Measurements from ENCODE around the gene GANC. TPM values are rescaled to one million over a fixed set of nuclear protein-coding genes. Genes with fewer than 3 reads are reported as not detected.
A peak's percentile ranks its signal among the peaks of the same experiment; 100 is the strongest.
"Not testable (repeated sequence)": the region's sequence is repeated elsewhere in the genome, so short reads cannot be mapped to it uniquely, and the experiment has no call there.

The GANC gene
- total RNA-seq, 1 experiment from 2014 or later: 12.6 TPM

DNA sequence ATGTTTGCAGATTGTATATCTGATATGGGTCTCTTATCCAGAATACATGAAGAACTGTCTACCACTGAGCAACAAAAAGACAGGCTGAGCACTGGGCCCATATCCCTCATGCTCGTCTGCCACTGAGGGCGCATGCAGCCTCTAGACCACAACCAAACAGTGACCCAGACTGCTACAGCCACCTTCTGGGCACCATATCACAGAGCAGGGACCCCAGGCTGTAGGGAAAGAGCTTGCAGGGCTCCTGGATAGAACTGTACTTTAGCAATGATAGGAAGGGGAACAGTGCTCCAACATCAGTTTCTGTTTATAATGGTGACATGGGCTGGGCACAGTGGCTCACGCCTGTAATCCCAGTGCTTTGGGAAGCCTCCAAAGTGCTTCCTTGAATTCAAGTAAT is 40.5 kb downstream of the GANC start:
- TF ChIP-seq, protein P1, sequence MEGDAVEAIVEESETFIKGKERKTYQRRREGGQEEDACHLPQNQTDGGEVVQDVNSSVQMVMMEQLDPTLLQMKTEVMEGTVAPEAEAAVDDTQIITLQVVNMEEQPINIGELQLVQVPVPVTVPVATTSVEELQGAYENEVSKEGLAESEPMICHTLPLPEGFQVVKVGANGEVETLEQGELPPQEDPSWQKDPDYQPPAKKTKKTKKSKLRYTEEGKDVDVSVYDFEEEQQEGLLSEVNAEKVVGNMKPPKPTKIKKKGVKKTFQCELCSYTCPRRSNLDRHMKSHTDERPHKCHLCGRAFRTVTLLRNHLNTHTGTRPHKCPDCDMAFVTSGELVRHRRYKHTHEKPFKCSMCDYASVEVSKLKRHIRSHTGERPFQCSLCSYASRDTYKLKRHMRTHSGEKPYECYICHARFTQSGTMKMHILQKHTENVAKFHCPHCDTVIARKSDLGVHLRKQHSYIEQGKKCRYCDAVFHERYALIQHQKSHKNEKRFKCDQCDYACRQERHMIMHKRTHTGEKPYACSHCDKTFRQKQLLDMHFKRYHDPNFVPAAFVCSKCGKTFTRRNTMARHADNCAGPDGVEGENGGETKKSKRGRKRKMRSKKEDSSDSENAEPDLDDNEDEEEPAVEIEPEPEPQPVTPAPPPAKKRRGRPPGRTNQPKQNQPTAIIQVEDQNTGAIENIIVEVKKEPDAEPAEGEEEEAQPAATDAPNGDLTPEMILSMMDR (IDR thresholded peaks at IDR 0.05; ENCODE audit: insufficient read depth in 1 of 2, low read depth in 1 of 2, low read length in 1 of 2, severe bottlenecking in 1 of 2, unreplicated experiment in 1 of 2): peak in 1 of 2 experiments; percentile 40
- no peak overlapping the region for H3K4me3 Mint-ChIP-seq (ENCODE audit: unreplicated experiment)
- no peak overlapping the region for H3K4me3 ChIP-seq (ENCODE audit: low read depth, low read length)
- H3K36me3 Mint-ChIP-seq (ENCODE audit: insufficient read depth, unreplicated experiment): no peaks in the 10 kb centered on the region
- CTCF ChIA-PET: interaction anchor here (0.6 to 0.9 kb wide), 2 partner anchors 38 to 40 kb away, joined by 5 read pairs; partner anchors contain the start of genes GANC and TMEM87A
- BruUV-seq (replicated peaks): no TSS peak
- peaks cover 7% of the 10 kb centered on the region; the same call in 1 of the 2 replicates for H3K4me1 ChIP-seq
- POLR2A ChIA-PET: interaction anchor here (1.7 kb wide), 1 partner anchor 40 kb away, joined by 4 read pairs; the partner anchor contains the start of genes GANC and TMEM87A
- no peaks in the 10 kb centered on the region for H3K4me1 Mint-ChIP-seq (ENCODE audit: low read depth, unreplicated experiment)
- H3K9me3 ChIP-seq: no peaks in the 10 kb centered on the region
- H3K36me3 ChIP-seq (ENCODE audit: control insufficient read depth, insufficient read depth, low read length): no peaks in the 10 kb centered on the region
- DNase-seq: peak in 1 of 2 experiments; percentile 24
- no peaks in the 10 kb centered on the region for H3K9me3 Mint-ChIP-seq (ENCODE audit: unreplicated experiment)
- intact Hi-C loops (cut with micrococcal nuclease; ENCODE audit: unreplicated experiment): no loop called here
- no peaks in the 10 kb centered on the region for H3K27me3 ChIP-seq (replicated peaks; ENCODE audit: control insufficient read depth, insufficient read depth, low read length)
- no peaks in the 10 kb centered on the region for H3K27me3 Mint-ChIP-seq (ENCODE audit: insufficient read depth, unreplicated experiment)
- H3K27ac Mint-ChIP-seq (ENCODE audit: unreplicated experiment): no peak overlapping the region

DNA sequence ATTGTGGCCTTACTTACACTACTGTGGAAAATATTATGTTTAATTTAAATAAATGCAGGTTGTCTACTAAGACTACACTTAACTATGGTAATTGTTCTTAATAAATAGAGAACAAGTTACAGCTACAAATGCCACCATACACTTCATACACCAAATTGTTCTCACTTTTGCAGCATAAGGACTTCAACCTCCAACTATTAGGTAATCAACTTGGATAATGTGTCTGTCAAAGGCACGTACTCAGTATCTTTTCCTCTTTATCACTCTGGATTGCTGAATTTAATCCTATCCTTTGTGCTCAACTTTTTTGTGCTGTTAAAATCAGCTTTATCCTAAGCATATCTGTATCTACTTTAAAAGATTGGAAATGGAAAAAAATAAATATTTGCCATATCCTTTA is 41.8 kb downstream of the GANC start:
- Histone ChIP-seq H3K9me3 (no peaks in the 10 kb centered on the region), H3K36me3 (ENCODE audit: control insufficient read depth, insufficient read depth, low read length) (no peaks in the 10 kb centered on the region), H3K27me3 (replicated peaks; ENCODE audit: control insufficient read depth, insufficient read depth, low read length) (no peaks in the 10 kb centered on the region), H3K4me3 (ENCODE audit: low read depth, low read length) (no peak overlapping the region), H3K4me1 (peaks cover 7% of the 10 kb centered on the region; the same call in 1 of the 2 replicates)
- peak in 1 of 2 experiments; percentile 1 for DNase-seq
- no peaks in the 10 kb centered on the region for H3K36me3 Mint-ChIP-seq (ENCODE audit: insufficient read depth, unreplicated experiment)
- CTCF ChIA-PET: interaction anchor here (0.6 kb wide), 1 partner anchor 14 kb away, joined by 4 read pairs; no protein-coding TSS in a partner anchor
- BruUV-seq (replicated peaks): no TSS peak
- TF ChIP-seq, protein P1 (IDR thresholded peaks at IDR 0.05; ENCODE audit: insufficient read depth in 1 of 2, low read depth in 1 of 2, low read length in 1 of 2, severe bottlenecking in 1 of 2, unreplicated experiment in 1 of 2): no peak
- no peak overlapping the region for H3K4me3 Mint-ChIP-seq (ENCODE audit: unreplicated experiment)
- no peaks in the 10 kb centered on the region for H3K4me1 Mint-ChIP-seq (ENCODE audit: low read depth, unreplicated experiment)
- intact Hi-C loops (cut with micrococcal nuclease; ENCODE audit: unreplicated experiment): no loop called here
- POLR2A ChIA-PET: interaction anchor here (1.7 kb wide), 1 partner anchor 42 kb away, joined by 4 read pairs; the partner anchor contains the start of genes GANC and TMEM87A
- H3K27me3 Mint-ChIP-seq (ENCODE audit: insufficient read depth, unreplicated experiment): no peaks in the 10 kb centered on the region
- H3K9me3 Mint-ChIP-seq (ENCODE audit: unreplicated experiment): no peaks in the 10 kb centered on the region
- no peak overlapping the region for H3K27ac Mint-ChIP-seq (ENCODE audit: unreplicated experiment)

DNA sequence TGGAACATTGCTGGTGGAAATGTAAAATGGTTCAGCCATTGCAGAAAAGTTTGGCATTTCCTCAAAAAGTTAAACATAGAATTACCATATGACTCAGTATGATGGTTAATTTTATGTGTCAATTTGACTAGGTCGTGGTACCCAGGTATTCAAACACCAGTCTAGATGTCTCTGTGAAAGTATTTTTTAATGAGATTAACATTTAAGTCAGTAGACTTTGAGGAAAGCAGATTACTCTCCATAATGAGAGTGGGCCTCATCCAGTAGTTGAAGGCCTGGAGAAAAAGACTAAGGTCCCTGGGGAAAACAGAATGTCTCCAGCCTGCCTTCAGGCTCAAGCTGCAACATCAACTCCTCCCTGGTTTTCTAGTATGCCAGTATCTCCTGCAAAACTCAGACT is 42.5 kb downstream of the GANC start:
- no peak for DNase-seq
- TF ChIP-seq, protein P1 (IDR thresholded peaks at IDR 0.05; ENCODE audit: insufficient read depth in 1 of 2, low read depth in 1 of 2, low read length in 1 of 2, severe bottlenecking in 1 of 2, unreplicated experiment in 1 of 2): no peak
- Histone ChIP-seq H3K27me3 (replicated peaks; ENCODE audit: control insufficient read depth, insufficient read depth, low read length) (no peaks in the 10 kb centered on the region), H3K9me3 (no peaks in the 10 kb centered on the region), H3K4me1 (peaks cover 7% of the 10 kb centered on the region; the same call in 1 of the 2 replicates), H3K36me3 (ENCODE audit: control insufficient read depth, insufficient read depth, low read length) (no peaks in the 10 kb centered on the region), H3K4me3 (ENCODE audit: low read depth, low read length) (no peak overlapping the region)
- BruUV-seq (replicated peaks): no TSS peak
- Mint-ChIP-seq H3K4me1 (ENCODE audit: low read depth, unreplicated experiment) (no peaks in the 10 kb centered on the region), H3K4me3 (ENCODE audit: unreplicated experiment) (no peak overlapping the region), H3K27ac (ENCODE audit: unreplicated experiment) (no peak overlapping the region), H3K36me3 (ENCODE audit: insufficient read depth, unreplicated experiment) (no peaks in the 10 kb centered on the region), H3K27me3 (ENCODE audit: insufficient read depth, unreplicated experiment) (no peaks in the 10 kb centered on the region), H3K9me3 (ENCODE audit: unreplicated experiment) (no peaks in the 10 kb centered on the region)
- ChIA-PET POLR2A (no interaction called here), CTCF (no interaction called here)
- intact Hi-C loops (cut with micrococcal nuclease; ENCODE audit: unreplicated experiment): no loop called here

DNA sequence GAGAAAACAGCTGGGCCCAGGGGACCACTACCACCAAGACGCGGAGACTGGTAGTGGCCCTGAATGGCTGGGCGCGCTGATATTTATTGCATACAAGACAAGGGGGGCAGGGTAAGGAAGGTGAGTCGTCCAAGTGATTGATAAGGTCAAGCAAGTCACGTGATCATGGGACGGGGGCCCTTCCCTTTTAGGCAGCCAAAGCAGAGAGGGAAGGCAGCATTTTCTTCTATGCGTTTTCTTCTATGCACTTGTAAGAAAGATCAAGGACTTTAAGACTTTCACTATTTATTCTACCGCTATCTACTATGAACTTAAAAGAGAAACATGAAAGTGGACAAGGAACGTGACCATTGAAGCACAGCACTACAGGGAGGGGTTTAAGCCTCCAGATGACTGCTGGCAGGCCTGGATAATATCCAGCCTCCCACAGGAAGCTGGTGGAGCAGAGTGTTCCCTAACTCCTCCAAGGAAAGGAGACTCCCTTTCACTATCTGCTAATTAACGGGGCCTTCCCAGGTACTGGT is 43.3 kb downstream of the GANC start:
- H3K4me1 Mint-ChIP-seq (ENCODE audit: low read depth, unreplicated experiment); H3K27me3 ChIP-seq (replicated peaks; ENCODE audit: control insufficient read depth, insufficient read depth, low read length); H3K9me3 Mint-ChIP-seq (ENCODE audit: unreplicated experiment); H3K27me3 Mint-ChIP-seq (ENCODE audit: insufficient read depth, unreplicated experiment); H3K36me3 Mint-ChIP-seq (ENCODE audit: insufficient read depth, unreplicated experiment); BruUV-seq (replicated peaks); H3K36me3 ChIP-seq (ENCODE audit: control insufficient read depth, insufficient read depth, low read length); H3K9me3 ChIP-seq; H3K27ac Mint-ChIP-seq (ENCODE audit: unreplicated experiment); POLR2A ChIA-PET; H3K4me3 Mint-ChIP-seq (ENCODE audit: unreplicated experiment); H3K4me3 ChIP-seq (ENCODE audit: low read depth, low read length); CTCF ChIA-PET; H3K4me1 ChIP-seq; intact Hi-C loops (cut with micrococcal nuclease; ENCODE audit: unreplicated experiment): not testable (repeated sequence)
- peak in 1 of 2 experiments; percentile 2 for DNase-seq
